ELF-1 (cell line): Measurements from ENCODE around the gene IL19.
"Not testable (repeated sequence)": the region's sequence is repeated elsewhere in the genome, so short reads cannot be mapped to it uniquely, and the experiment has no call there.

Experiments used
- DNase-seq: peaks from one replicate; pipeline ENCODE4 v3.0.0-alpha.2; 2016; ENCODE audit warnings: low read depth, low spot score

Gene IL19

DNA sequence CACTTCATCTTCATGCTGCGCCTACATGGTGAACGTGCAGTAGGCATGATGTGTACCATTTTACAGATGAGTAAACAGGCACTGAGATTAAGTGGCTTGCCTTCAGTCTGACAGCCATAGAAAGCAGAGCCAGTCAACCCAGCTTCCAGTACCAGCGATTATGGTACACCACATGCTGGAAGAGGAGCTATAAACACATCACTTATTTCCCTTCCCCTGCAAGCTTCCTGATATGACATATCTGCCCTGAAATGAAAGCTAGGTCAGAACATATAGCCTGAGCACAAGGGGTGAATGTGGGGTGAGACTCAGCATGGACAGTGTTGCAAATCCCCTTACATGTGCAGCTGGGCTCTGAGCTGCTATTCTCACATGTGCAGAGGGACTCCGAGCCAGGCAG, 61.1 kb downstream of the IL19 start:
- DNase-seq = no peak

DNA sequence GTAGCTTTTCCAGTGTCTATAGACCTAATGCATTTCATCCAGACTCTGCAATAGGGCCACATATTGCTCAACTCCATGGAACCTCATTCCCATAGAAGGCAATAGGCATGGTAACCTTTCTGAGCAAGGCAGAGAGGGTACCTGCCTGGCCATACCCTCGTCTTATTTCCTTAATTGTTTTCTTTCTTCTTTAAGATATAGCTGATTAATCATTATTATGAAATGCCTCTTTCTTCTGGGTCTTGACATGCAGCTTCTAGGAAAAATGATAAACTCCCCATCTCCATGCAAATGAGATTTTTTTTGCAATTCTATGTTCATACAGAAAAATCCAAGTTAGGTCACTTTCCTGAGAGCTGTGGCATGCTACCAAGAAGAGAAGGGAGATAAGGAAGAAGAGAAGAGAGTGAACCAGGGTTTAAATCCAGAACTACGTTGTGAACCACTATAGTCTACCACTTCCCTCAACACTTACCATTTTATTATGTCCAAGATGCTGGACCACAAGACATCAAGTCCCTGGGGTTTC, 61.8 kb downstream of the IL19 start:
- DNase-seq = no peak

DNA sequence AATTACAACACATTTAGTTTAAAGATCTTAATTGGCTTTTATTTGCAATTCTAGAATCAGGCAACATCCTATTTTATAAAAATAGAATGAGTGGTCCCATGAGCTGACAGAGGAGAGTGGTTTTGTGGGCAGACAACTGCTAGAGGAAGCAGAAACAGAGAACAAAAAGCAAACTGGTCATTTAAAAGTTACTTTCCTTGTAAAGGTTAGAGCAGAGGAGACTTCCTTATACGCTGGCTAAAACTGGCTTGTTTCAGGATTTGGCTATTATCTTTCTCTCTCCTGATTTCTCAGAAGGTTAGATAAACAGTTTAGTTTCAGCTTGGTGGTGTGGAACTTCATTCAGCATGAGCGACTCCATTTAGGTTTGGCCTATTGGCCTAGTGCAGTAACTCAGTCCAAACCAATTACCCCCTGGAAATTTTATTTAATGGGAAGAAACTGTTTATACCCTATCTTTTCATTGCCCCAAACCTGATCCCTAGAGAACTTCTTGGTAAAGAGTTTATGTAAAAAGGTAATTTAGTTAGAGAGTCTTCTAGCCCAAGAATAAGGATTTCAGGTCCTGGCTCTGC, 62.6 kb downstream of the IL19 start:
- no peak for DNase-seq

DNA sequence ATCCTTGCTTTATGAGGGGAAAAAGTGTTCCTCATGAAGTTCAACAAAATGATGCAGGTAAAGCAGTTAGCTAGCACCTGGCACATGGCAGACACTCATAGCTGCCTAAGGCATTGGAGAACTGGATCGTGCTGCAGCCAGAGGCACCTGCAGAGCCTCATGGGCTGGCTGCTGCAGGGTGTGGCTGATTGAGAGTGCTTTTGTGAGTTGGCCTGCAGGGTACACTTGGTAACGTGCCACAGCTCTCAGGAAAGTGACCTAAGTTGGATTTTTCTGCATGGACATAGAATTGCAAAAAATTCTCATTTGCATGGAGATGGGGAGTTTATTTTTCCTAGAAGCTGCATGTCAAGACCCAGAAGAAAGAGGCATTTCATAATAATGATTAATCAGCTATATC, 63.2 kb downstream of the IL19 start:
- DNase-seq = no peak

DNA sequence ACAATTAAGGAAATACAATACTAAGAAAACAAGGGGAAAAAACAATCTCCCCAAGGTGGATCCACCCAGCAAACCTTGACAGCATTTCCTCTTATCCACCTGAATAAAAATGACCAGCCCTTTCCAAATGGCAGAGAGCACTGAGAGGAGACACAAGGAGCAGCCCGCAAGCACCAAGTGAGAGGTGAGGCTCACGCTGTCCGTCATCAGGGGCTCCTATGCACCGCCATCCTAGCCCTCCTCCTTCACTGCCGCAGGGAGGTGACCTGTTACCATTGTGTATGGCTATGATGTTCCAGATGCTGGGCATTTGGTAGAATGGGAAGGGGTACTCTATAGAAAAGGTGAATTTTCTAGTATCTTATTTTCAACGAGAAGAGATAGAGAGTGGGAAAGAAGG, 63.6 kb downstream of the IL19 start:
- no peak for DNase-seq

DNA sequence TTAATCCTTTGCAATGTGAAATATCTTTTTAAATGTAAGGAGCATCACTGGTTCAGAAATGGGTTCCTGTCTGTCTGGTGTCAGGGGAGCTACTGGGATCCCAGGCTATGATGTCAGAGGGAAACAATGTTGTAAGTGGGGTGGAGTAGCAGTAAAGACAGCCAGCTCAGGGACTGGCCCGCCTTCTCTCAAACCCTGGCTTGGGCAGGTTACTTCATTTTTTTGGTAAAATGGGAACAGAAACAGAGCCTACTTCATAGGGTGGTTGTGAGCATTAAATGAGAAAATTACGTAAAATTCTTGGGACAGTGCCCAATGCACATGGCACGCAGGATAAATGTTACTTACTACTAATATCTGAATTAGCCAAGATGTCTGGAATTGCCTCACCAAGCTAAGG, 64.1 kb downstream of the IL19 start:
- DNase-seq = no peak

DNA sequence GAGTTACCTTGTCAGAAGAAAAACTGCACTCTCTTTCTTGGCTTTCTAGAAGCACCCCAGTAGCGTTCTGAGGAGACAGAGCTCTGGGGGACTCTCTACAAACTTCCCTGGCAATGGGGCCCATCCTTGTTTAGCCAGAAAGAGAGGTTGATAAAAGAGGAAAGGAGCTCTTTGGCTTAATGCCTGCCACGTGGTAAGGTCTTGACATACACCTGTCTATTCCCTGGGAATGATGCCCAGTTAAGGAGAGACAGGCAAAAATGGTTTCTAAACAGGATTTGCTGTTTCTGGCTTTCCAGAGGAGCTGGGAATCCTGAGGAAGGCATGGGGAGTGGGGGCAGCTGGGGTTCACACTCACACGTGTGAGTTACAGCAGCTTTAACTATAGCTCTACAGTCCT, 64.6 kb downstream of the IL19 start:
- DNase-seq = no peak

DNA sequence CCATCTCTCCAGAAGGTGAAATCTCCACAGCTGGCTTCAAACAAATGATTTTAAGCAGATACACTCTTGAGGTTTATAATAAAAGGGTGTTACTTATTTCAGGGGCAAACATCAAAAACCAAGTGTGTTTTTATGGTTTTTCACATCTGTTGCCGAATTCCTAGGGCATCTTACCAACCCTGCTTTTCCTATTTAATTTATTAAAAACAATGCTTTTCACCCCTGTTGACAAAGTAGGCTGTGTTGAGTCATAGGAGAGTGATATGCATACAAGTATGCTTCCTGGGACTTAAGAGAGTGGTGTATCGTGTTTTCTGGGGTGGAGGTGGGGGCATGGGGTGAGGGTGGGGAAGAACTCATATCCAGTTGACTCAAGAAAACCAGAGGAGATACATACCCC, 65.5 kb downstream of the IL19 start:
- DNase-seq = no peak

DNA sequence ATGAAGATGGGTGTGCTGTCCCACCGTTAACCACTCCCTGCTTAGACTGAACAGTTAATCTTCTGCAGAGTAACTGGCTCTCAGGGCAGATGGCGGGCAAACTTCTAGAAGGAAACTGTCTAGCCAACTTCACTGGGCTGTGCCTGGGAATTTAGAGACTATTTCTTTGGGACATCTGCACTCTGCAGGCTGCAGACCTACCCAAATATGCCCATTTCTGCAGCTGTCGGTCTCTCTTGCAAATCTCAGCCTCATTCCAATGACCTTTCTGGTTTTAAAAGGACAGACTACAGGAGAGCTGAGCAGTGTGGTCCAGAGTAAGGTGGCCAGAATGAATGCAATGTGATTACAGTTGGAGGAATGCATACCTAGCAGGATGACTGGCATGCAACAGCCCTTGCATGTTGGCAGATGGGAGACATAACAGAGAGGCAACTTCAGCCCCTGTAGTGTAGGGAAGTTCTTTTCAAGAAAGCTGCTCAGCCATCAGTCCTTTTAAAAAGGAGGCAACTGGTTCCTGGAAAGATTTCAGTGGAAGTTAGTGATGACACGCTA, 68.5 kb downstream of the IL19 start:
- DNase-seq = no peak

DNA sequence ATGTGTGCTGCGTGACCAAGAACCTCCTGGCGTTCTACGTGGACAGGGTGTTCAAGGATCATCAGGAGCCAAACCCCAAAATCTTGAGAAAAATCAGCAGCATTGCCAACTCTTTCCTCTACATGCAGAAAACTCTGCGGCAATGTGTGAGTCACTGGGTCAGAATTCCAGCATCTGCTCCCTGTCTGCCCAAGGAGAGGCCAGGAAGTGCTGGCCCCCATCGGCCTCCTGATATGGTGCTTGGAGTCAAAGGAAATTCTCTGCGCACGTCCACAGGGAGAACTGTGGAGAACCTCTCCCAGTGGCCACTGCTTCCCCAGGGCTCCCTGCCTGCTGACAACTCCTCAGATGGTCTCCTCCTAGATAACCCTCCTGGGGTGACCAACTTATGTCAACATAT, 69.3 kb downstream of the IL19 start:
- DNase-seq = peak; percentile 39

DNA sequence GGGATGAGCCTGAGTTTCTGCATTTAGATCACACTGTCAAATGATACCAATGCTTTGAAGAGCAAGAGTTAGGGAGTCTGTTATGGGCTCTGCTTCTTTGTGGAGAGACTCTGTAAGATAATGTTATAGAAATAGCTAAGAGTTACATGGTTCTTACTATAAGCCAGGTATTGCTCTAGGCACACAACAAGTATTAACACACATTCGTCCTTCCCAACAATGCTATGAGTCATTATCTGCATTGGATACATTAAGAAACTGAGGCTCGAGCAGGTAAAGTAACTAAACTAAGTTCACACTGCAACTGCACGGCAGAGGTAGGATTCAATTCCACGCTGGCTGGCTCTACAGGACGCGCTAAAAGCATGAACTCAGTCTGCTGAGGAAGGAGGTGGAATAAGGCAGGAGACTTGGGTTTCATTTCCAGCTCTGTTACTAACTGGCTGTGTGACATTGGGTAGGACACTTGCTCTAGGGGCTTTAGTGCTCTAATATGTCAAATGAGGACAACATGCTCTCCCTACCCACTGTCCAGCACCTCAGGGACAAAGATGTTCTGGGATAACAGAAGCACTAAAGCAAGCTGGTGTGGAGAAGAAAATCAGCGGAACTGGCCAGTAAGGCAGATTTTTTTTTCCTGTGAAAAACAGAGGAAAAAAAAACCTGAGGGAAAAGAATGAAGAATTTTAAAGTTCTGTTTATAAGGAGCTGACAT, 71.2 kb downstream of the IL19 start:
- DNase-seq = no peak

DNA sequence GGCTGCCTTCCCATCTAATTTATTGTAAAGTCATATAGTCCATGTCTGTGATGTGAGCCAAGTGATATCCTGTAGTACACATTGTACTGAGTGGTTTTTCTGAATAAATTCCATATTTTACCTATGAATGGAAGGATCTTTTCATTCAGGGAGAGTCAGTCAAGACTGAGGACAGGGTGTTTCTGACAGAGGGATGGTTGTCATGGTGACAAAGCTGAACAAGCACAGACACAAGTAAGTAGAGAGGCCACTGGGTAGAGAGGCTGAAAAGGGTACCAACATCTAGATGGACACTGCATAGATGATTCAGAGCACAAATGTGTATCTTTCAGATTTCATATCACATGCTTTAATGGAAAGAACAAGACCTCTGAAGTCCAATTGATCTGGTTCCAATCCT, 72.3 kb downstream of the IL19 start:
- DNase-seq = no peak

DNA sequence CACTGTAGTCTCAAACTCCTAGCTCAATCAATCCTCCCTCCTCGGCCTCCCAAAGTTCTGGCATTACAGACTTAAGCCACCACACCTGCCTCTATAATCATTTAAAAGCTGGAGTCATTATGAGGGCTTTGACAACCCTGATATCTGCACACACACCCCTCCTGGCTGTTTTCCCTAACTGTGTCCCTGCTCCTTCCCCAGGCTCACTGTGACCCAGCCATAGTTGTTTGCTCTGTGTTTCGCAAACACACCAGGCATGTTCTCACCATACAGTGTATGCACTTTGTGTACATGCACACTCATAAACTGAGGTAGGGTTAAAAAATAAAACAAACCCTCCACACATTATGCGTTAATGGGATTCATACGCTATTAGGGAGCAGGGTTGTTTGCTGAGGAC, 73.1 kb downstream of the IL19 start:
- DNase-seq = no peak

DNA sequence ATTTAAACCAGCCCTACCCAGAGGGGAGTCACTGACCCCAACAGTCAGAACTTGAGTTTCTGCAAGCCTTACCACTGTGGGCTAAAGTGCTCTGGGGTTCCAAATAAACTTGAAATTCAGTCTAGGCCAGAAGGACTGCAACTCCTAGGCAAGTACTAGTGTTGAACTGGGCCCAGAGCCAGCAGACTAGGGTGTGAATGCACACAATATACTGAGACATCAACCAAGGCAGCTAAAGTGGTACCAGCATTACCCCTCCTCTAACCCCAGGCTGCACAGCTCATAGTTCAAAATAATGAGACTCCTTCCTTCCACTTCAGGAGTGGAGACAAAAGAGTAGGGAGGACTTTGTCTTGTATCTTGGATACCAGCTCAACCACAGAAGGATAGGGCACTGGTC, 75.9 kb downstream of the IL19 start:
- DNase-seq = no peak

DNA sequence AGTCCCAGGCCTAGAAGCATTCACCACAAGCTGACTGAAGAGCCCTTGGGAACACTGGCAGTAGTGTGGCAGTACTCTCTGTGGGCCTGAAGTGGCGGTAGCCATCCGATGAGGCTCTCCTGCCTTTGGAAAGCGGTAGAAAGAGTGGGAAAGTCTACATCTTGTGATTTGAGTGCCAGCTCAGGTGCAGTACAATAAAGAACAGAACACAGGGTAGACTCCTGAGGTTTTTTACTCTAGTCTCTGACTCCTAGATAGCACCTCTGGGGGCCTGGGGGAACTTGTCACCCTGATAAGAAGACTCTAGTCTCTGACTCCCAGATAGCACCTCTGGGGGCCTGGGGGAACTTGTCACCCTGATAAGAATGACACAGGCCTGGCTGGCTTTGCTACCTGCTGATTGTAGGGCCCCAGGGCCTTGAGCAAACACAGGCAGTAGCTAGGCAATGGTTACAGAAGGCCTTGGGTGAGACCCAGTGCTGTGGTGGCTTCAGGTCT, 76.8 kb downstream of the IL19 start:
- DNase-seq = no peak

DNA sequence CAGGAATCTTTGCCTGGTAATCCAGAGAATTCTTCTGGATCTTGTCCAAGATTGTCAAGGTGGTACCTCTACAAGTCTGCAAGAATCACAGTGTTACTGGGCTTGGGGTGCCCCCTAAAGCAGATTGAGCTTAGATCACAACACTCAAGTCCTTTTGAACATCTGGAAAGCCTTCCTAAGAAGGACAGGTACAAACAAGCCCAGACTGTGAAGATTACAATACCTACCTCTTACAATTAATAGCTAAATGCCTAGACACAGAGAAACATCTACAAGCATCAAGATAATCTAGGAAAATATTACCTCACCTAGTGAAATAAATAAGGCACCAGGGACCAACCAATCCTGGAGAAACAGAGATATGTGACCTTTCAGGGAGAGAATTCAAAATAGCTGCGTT, 77.4 kb downstream of the IL19 start:
- DNase-seq = no peak

DNA sequence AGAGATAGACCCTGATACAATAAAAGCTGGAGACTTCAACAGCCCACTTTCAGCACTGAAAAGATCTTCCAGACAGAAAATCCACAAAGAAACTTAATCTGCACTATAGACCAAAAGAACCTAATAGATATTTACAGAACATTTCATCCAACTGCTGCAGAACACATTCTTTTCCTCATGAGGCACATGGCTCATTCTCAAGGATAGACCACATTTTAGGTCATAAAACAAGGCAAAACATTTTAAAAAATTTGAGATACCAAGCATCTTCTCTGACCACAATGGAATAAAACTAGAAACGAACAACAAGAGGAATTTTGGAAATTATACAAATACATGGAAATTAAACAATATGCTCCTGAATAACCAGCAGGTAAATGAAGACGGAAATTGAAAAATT, 79.8 kb downstream of the IL19 start:
- no peak for DNase-seq

DNA sequence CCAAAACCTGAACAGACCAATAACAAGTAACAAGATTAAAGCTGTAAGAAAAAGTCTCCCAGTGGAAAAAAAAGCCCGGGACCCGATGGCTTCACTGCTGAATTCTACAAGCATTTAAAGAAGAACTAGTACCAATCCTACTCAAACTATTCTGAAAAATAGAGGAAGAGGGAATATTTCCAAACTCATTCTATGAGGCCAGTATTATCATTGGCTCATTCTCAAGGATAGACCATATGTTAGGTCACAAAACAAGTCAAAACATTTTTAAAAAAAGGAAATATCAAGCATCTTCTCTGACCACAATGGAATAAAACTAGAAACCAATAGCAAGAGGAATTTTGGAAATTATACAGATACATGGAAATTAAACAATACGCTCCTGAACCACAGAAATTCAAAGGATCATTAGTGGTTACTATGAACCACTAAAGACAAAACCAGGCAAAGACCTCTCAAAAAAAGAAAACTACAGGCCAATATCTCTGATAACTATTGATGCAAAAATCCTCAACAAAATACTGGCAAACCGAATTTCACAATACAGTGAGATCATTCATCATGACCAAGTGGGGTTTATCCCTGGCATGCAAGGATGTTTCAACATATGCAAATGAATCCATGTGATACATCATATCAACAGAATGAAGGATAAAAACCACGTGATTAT, 80.9 kb downstream of the IL19 start:
- DNase-seq = no peak

DNA sequence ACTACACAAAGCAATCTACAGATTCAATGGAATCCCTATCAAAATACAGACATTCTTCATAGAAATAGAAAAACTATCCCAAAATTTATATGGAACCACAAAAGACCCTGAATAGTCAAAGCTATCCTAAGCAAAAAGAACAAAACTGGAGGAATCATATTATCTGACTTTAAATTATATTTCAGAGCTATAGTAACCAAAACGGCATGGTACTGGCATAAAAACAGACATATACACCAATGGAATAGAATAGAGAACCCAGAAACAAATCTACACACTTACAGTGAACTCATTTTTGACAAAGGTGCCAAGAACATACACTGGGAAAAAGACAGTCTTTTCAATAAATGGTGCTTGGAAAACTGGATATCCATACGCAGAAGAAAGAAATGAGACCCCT, 82.1 kb downstream of the IL19 start:
- DNase-seq = not testable (repeated sequence)

DNA sequence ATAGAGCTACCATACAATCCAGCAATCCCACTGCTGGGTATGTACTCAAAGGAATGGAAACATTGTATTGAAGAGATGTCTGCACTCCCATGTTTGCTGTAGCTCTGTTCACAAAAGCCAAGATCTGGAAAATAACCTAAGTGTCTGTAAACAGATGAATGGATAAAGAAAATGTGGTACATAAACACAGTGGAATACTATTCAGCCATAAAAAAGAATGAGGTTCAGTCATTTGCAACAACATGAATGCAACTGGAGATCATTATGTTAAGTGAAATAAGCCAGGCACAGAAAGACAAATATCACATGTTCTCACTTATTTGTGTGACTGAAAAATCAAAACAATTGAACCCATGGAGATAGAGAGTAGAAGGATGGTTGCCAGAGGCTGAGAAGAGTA, 83.1 kb downstream of the IL19 start:
- DNase-seq = not testable (repeated sequence)

DNA sequence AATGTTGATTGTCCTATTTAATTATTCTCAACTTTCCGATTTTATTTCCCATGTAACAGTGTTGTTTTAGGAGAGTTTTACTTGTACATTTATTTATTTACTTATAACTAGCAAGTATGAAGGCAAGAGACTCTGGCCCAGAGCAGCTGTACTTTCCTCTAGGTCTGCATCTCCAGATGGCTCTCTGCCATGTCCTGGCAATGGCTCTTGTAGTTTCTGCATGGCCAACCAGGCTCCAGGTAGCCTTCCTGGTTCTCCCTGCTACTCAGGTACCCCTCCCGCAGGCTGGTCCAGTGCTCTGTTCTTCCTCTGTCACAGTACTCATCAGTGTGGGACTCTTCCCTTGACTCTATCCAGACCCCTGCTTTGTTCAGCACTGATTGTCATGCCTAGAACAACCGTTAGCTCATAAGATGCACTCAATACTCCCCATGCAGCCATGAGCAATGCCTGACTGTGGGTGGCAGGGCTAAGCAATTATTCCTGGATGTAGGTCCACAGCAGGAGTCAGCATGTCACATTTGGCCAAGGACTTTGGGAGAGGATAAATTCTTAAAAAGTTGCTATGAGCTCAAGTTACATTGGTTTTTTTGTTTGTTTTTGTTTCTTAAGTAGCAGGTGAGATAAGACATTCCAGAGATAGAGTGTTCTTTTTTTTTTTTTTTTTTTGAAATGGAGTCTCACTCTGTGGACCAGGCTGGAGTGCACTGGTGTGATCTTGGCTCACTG, 84.0 kb downstream of the IL19 start:
- DNase-seq = no peak

DNA sequence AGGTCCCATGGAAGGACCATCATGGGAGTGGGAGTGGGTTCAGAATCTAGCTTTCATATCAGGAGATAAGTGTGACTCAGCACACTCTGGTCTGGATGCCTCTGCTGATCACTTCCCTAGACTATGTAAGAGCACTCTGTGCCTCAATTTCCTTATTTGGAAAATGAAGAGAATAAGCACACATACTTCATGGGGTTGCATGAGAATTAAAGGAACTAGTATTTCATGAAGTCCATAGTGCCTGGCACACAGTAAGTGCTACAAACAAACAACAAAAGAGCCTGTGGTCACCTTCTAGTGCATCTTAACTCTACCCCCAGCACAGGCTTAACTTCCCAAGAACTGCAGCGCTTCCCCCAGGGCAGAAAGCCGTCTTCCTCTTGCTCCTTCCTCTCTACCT, 85.3 kb downstream of the IL19 start:
- no peak for DNase-seq
